ENCODE data around the gene MAP3K2.

- TF ChIP-seq CTCF (IDR thresholded peaks at IDR 0.05) (no peak), POLR2AphosphoS5 (IDR thresholded peaks at IDR 0.05) (no peak)
These were observed 94.4 kb downstream of the MAP3K2 start for GRCh38 chr2:127293386-127293747.

Data from prostate gland (tissue), 2 donors.